ENCODE measurements around the gene PAK5.
"Not testable (repeated sequence)": the region's sequence is repeated elsewhere in the genome, so short reads cannot be mapped to it uniquely, and the experiment has no call there.

The PAK5 gene

DNA sequence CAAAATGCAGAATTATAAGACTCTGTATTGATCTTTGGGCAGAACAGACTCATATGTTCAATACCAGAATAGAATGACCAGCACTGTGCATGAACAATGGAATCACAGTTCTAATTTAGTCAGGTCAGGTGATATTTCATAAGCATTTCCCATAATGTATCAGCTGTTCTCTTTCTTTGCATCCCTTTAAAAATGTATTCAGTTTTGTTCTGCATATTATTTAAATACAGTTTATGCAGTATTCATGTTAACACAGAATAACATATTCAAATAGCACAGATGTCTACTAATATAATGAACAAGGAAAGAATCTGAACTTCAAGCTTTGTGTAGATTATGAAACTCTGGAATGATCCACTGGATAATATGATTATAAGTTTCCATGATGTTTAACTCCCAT lies 196.0 kb downstream of the PAK5 start:
- no peaks in the 10 kb centered on the region for H3K9me3 ChIP-seq (ENCODE audit: control insufficient read depth, low read length)
- H3K4me3 ChIP-seq (ENCODE audit: extremely low read depth, insufficient read depth, low read length, poor library complexity, severe bottlenecking) = no peak overlapping the region
- H3K36me3 ChIP-seq (ENCODE audit: control insufficient read depth, insufficient read depth, low read length) = no peaks in the 10 kb centered on the region
- no peaks in the 10 kb centered on the region for H3K4me1 ChIP-seq (ENCODE audit: control insufficient read depth, insufficient read depth, low read length, poor library complexity, severe bottlenecking)
- H3K27ac ChIP-seq (ENCODE audit: low read depth, low read length, severe bottlenecking) = no peak overlapping the region

DNA sequence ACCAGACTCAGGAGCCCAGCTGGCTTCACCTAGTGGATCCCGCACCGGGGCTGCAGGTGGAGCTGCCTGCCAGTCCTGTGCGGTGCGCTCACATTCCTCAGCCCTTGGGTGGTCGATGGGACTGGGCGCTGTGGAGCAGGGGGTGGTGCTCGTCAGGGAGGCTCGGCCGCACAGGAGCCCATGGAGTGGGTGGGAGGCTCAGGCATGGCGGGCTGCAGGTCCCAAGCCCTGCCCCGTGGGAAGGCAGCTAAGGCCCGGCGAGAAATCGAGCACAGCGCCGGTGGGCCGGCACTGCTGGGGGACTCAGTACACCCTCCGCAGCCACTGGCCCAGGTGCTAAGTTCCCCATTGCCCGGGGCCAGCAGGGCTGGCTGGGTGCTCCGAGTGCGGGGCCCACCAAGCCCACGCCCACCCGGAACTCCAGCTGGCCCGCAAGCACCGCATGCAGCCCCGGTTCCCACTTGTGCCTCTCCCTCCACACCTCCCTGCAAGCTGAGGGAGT lies 197.3 kb downstream of the PAK5 start:
- H3K4me1 ChIP-seq (ENCODE audit: control insufficient read depth, insufficient read depth, low read length, poor library complexity, severe bottlenecking); H3K27ac ChIP-seq (ENCODE audit: low read depth, low read length, severe bottlenecking); H3K36me3 ChIP-seq (ENCODE audit: control insufficient read depth, insufficient read depth, low read length); H3K9me3 ChIP-seq (ENCODE audit: control insufficient read depth, low read length); H3K4me3 ChIP-seq (ENCODE audit: extremely low read depth, insufficient read depth, low read length, poor library complexity, severe bottlenecking): not testable (repeated sequence)
- WGBS, 2 experiments (ENCODE audit: insufficient coverage in 2 of 2) = 90 to 94% methylated on average over 2 to 9 of the region's 26 CpGs

DNA sequence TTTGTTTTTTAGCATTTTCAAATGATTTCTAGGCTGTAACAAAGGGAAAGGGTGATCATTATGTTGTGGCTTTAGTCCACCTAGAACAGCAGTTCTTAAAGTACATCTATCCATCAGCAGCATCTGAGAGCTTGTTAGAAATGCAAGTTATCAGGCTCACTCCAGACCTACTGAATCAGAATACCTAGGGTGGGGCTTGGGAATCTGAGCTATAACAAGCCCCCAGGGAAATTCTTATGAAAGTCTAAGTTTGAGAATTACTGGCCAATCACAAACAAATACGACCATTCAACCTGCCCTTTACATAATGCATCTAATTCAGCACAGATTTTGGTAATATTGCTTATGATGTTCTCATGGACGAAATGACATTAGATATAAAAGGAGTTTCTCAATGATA lies 201.0 kb downstream of the PAK5 start:
- Histone ChIP-seq H3K27ac (ENCODE audit: low read depth, low read length, severe bottlenecking) (no peak overlapping the region), H3K36me3 (ENCODE audit: control insufficient read depth, insufficient read depth, low read length) (no peaks in the 10 kb centered on the region), H3K4me1 (ENCODE audit: control insufficient read depth, insufficient read depth, low read length, poor library complexity, severe bottlenecking) (no peaks in the 10 kb centered on the region), H3K9me3 (ENCODE audit: control insufficient read depth, low read length) (no peaks in the 10 kb centered on the region), H3K4me3 (ENCODE audit: extremely low read depth, insufficient read depth, low read length, poor library complexity, severe bottlenecking) (no peak overlapping the region)
- 100% methylated on average over 1 of the region's 2 CpGs; no CpG with 5 or more reads in 1 of the 2 experiments for WGBS, 2 experiments (ENCODE audit: insufficient coverage in 2 of 2)

DNA sequence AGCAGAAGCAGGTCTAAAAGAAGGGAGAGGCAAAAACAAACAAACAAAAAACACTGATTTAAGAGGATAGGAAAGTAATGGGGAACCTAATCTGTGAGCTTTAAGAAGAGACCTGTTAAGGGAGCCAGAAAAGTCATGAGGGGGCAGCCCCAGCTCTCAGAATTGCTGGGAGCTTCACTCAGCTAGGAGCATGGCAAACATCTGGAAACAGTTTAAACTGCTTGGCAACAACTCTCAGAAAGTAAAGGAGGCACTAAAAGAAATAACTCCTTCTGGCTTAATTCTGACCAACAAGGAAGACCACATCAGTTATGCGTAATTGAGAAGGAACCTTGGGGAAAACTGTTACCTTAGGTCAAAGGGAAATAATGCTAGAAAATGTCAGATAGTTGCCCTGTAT lies 203.1 kb downstream of the PAK5 start:
- Histone ChIP-seq H3K4me1 (ENCODE audit: control insufficient read depth, insufficient read depth, low read length, poor library complexity, severe bottlenecking) (no peaks in the 10 kb centered on the region), H3K27ac (ENCODE audit: low read depth, low read length, severe bottlenecking) (no peak overlapping the region), H3K4me3 (ENCODE audit: extremely low read depth, insufficient read depth, low read length, poor library complexity, severe bottlenecking) (no peak overlapping the region), H3K9me3 (ENCODE audit: control insufficient read depth, low read length) (no peaks in the 10 kb centered on the region), H3K36me3 (ENCODE audit: control insufficient read depth, insufficient read depth, low read length) (no peaks in the 10 kb centered on the region)
- WGBS, 2 experiments (ENCODE audit: insufficient coverage in 2 of 2) = no CpG with 5 or more reads among the region's 1 CpG

DNA sequence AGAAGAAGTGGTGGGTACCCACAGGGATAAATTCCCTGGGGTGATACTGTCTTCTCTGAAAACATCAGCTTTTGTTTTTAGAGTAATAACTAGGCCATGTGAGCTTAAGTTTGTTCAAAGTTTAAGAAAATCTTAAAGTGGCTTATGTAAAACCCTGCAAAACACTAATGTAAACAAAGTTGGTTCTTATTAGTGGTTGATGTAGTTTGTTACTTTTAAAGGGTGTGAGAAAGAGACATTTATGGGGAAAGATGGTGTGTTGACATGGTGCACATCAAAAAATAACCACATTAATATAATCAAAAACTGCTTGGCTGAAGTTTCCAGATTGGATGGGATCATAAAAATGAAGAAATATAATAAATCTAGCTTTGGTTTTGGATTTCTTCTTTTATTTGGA lies 204.5 kb downstream of the PAK5 start:
- Histone ChIP-seq H3K4me1 (ENCODE audit: control insufficient read depth, insufficient read depth, low read length, poor library complexity, severe bottlenecking) (no peaks in the 10 kb centered on the region), H3K4me3 (ENCODE audit: extremely low read depth, insufficient read depth, low read length, poor library complexity, severe bottlenecking) (no peak overlapping the region), H3K9me3 (ENCODE audit: control insufficient read depth, low read length) (no peaks in the 10 kb centered on the region)

DNA sequence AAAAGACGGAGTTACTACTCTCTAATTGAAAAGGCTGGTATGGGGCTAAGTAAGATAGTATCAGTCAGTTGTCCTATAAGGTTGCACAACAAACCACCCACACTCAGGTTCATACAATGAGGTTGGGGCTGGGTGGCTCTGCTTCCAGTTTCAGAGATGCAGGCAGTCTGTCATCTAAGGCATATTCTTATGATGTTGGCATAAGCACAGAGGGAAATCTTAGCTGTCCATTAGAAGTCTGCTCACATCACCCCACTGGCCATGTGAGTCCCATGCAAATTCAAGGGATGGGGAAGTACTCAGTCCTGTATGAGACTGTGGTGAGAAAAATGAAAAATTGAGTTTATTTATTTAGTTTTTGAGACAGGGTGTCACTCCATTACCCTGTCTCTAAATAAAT lies 205.9 kb downstream of the PAK5 start:
- Histone ChIP-seq H3K27ac (ENCODE audit: low read depth, low read length, severe bottlenecking) (no peak overlapping the region), H3K9me3 (ENCODE audit: control insufficient read depth, low read length) (no peaks in the 10 kb centered on the region), H3K36me3 (ENCODE audit: control insufficient read depth, insufficient read depth, low read length) (no peaks in the 10 kb centered on the region), H3K4me3 (ENCODE audit: extremely low read depth, insufficient read depth, low read length, poor library complexity, severe bottlenecking) (no peak overlapping the region), H3K4me1 (ENCODE audit: control insufficient read depth, insufficient read depth, low read length, poor library complexity, severe bottlenecking) (no peaks in the 10 kb centered on the region)
- no CpG with 5 or more reads among the region's 1 CpG for WGBS, 2 experiments (ENCODE audit: insufficient coverage in 2 of 2)

More for the DNA sequence above, 204.5 kb downstream of the PAK5 start:
- Histone ChIP-seq H3K36me3 (ENCODE audit: control insufficient read depth, insufficient read depth, low read length) (no peaks in the 10 kb centered on the region), H3K27ac (ENCODE audit: low read depth, low read length, severe bottlenecking) (no peak overlapping the region)

DNA sequence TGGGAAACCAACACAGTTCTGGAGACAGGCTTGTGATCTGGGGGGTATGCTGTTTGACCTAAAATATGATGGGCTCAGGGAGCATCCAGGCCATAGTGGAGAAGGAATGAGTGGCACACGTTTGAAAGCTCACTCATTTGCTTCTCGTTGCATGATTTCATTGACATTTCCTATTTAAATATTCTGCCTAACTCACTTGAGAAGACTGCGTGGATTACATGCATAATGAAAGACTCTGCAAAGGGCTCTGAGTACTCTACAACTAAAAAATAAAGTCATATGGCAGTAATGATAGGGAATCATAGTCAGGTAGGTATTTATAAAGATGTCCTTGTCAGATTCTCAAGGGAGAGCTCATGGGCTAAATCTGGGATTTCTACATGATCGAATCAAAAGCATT lies 206.6 kb downstream of the PAK5 start:
- WGBS, 2 experiments (ENCODE audit: insufficient coverage in 2 of 2) = 100% methylated on average over 1 of the region's 4 CpGs; no CpG with 5 or more reads in 1 of the 2 experiments
- H3K27ac ChIP-seq (ENCODE audit: low read depth, low read length, severe bottlenecking) = no peak overlapping the region
- H3K4me3 ChIP-seq (ENCODE audit: extremely low read depth, insufficient read depth, low read length, poor library complexity, severe bottlenecking) = no peak overlapping the region

DNA sequence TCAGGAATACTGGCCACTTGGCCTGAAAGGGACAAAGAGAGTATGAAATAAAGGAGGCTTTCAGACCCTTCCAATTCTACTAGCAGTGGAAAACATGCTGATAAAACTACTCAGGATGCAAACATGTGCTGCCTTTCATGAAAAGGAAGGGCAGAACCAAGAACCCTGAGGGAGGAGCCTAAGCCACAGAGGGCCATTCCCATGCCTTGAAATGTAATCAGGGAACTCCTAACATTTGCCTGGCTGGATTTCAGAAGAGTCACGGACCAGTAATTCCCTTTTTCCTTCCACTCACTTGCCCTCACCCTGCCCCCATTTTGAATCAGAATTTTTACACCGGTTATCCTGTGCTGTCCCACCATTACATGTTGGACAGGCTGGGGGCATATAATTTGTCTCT lies 208.3 kb downstream of the PAK5 start:
- Histone ChIP-seq H3K27ac (ENCODE audit: low read depth, low read length, severe bottlenecking) (no peak overlapping the region), H3K4me3 (ENCODE audit: extremely low read depth, insufficient read depth, low read length, poor library complexity, severe bottlenecking) (no peak overlapping the region), H3K9me3 (ENCODE audit: control insufficient read depth, low read length) (no peaks in the 10 kb centered on the region), H3K4me1 (ENCODE audit: control insufficient read depth, insufficient read depth, low read length, poor library complexity, severe bottlenecking) (no peaks in the 10 kb centered on the region), H3K36me3 (ENCODE audit: control insufficient read depth, insufficient read depth, low read length) (no peaks in the 10 kb centered on the region)
- 86% methylated on average over 2 of the region's 2 CpGs; no CpG with 5 or more reads in 1 of the 2 experiments for WGBS, 2 experiments (ENCODE audit: insufficient coverage in 2 of 2)

More for the DNA sequence above, 206.6 kb downstream of the PAK5 start:
- Histone ChIP-seq H3K9me3 (ENCODE audit: control insufficient read depth, low read length) (no peaks in the 10 kb centered on the region), H3K4me1 (ENCODE audit: control insufficient read depth, insufficient read depth, low read length, poor library complexity, severe bottlenecking) (no peaks in the 10 kb centered on the region), H3K36me3 (ENCODE audit: control insufficient read depth, insufficient read depth, low read length) (no peaks in the 10 kb centered on the region)

DNA sequence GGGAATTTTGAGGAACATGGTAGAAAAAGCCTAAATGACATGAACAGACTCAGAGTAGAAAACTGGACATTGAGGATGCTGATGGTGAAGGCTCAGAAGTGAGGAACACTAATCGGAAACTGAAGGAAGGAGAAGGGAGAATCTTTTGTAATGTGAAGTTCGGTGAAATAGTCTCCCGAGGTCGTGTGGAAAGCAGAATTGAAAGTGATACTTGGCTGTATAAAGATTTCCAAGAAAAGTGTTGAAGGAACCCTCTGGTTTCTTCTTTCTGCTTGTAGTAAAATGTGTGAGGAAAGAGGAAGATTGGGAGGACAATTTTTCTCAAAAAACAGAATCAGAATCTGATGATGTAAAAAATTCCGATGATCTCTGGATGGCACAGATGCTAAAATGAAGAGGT lies 209.0 kb downstream of the PAK5 start:
- no peak overlapping the region for H3K4me3 ChIP-seq (ENCODE audit: extremely low read depth, insufficient read depth, low read length, poor library complexity, severe bottlenecking)
- H3K27ac ChIP-seq (ENCODE audit: low read depth, low read length, severe bottlenecking) = no peak overlapping the region
- H3K36me3 ChIP-seq (ENCODE audit: control insufficient read depth, insufficient read depth, low read length) = no peaks in the 10 kb centered on the region
- H3K9me3 ChIP-seq (ENCODE audit: control insufficient read depth, low read length) = no peaks in the 10 kb centered on the region
- H3K4me1 ChIP-seq (ENCODE audit: control insufficient read depth, insufficient read depth, low read length, poor library complexity, severe bottlenecking) = no peaks in the 10 kb centered on the region
- 84 to 93% methylated on average over 5 of the region's 5 CpGs for WGBS, 2 experiments (ENCODE audit: insufficient coverage in 2 of 2)

DNA sequence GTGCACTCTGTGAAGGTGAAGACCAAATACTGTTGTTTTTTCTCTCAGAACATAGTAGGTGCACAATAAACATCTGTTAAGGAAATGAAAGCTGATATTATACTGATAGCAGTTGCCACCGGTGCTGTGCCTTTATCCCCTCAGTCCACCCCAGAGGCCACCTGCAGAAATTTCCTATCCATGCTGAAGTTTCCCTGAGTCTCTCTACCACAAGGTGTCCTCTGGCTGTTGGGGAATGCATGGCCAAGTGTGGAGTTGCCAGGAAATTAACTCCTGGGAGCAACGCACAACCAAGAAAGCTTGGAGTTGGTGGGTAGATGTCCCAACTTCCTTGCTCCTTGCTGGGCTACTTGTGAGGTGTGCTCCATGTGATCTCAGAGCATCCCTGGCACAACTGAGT lies 210.3 kb downstream of the PAK5 start:
- Histone ChIP-seq H3K36me3 (ENCODE audit: control insufficient read depth, insufficient read depth, low read length) (no peaks in the 10 kb centered on the region), H3K27ac (ENCODE audit: low read depth, low read length, severe bottlenecking) (no peak overlapping the region), H3K4me3 (ENCODE audit: extremely low read depth, insufficient read depth, low read length, poor library complexity, severe bottlenecking) (no peak overlapping the region), H3K9me3 (ENCODE audit: control insufficient read depth, low read length) (no peaks in the 10 kb centered on the region), H3K4me1 (ENCODE audit: control insufficient read depth, insufficient read depth, low read length, poor library complexity, severe bottlenecking) (no peaks in the 10 kb centered on the region)
- no CpG with 5 or more reads among the region's 2 CpGs for WGBS, 2 experiments (ENCODE audit: insufficient coverage in 2 of 2)

DNA sequence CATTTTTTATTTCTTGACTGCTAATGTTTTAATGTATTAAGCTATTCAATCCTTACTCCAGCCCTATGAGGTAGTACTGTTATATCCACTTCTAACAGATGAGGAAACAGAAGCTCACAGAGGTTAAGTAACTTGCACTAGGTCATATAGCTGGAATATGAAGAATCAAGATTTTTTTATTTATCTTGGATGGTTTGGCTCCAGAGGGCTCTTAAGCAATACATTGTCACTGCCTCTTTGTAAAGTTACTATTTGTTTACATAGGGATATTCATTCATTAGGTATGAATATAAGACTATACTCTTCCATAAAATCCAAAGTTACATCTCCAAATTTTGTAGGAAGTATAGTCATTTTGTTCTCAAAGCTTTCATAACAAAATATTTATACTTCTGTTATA lies 210.7 kb downstream of the PAK5 start:
- Histone ChIP-seq H3K9me3 (ENCODE audit: control insufficient read depth, low read length) (no peaks in the 10 kb centered on the region), H3K27ac (ENCODE audit: low read depth, low read length, severe bottlenecking) (no peak overlapping the region), H3K4me1 (ENCODE audit: control insufficient read depth, insufficient read depth, low read length, poor library complexity, severe bottlenecking) (no peaks in the 10 kb centered on the region), H3K36me3 (ENCODE audit: control insufficient read depth, insufficient read depth, low read length) (no peaks in the 10 kb centered on the region), H3K4me3 (ENCODE audit: extremely low read depth, insufficient read depth, low read length, poor library complexity, severe bottlenecking) (no peak overlapping the region)

DNA sequence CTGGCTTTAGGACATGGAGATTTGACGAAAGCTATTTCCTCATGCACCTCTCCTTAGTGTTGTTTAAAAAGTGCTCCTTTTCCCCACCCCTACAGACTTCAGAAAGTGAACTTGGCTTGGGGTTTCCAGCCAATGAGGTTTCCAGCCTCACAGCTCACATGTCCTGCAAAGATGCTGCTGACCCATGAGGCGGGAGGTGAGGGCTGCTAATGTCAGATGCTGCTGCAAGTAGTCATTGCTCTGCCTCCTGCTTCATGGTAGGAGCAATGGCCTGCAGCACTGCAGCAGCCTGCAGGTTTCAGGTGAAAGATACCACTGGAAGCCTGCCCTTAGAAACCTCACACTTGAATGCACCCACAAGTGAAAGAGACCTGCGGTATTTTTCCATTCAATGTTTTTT lies 211.7 kb downstream of the PAK5 start:
- 78 to 83% methylated on average over 2 to 3 of the region's 3 CpGs for WGBS, 2 experiments (ENCODE audit: insufficient coverage in 2 of 2)
- Histone ChIP-seq H3K9me3 (ENCODE audit: control insufficient read depth, low read length) (no peaks in the 10 kb centered on the region), H3K4me3 (ENCODE audit: extremely low read depth, insufficient read depth, low read length, poor library complexity, severe bottlenecking) (no peak overlapping the region), H3K4me1 (ENCODE audit: control insufficient read depth, insufficient read depth, low read length, poor library complexity, severe bottlenecking) (no peaks in the 10 kb centered on the region), H3K36me3 (ENCODE audit: control insufficient read depth, insufficient read depth, low read length) (no peaks in the 10 kb centered on the region), H3K27ac (ENCODE audit: low read depth, low read length, severe bottlenecking) (no peak overlapping the region)

Measured in mesodermal cell (in vitro differentiated cells).